CMK (cell line): ENCODE data around the gene DYNC1H1.

Experiments used
- DNase-seq: peaks from one replicate; pipeline ENCODE4 v3.0.0-alpha.2; 2010; ENCODE audit warnings: low read depth

The DYNC1H1 gene

DNA sequence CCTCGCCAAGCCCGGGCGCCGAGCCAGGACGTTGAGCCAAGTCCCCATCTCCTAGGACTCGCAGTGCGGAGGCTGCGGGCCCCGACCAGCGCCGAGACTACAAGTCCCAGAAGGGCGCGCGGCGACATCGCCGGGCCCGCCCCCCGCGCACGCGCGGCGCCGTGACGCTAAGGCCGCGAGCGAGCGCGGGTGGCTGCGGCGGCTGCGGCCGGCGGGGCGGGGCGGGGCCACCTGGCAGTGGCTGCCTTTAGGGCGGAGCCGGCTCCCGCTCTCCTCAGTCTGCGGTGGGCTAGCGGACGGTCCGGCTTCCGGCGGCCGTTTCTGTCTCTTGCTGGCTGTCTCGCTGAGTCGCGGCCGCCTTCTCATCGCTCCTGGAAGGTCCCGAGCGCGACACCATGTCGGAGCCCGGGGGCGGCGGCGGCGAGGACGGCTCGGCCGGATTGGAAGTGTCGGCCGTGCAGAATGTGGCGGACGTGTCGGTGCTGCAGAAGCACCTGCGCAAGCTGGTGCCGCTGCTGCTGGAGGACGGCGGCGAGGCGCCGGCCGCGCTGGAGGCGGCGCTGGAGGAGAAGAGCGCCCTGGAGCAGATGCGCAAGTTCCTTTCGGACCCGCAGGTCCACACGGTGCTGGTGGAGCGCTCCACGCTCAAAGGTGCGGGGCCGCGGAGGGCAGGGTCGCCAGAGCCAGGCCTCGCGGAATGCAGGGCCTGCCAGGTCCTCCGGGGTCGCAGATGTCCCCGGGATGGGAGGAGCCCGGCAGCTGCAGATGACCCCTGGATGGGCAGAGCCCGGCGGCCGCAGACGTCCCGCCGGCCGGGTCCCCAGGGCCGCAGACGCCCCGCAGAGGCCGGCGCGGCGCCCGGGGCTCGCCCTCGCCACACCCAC lies at the start of gene DYNC1H1:
DYNC1H1 (plus strand) TSS at position 277 of the 884 bp plus-strand sequence; CDS start at position 396, 119 bp downstream.
- peak; percentile 60 for DNase-seq

DNA sequence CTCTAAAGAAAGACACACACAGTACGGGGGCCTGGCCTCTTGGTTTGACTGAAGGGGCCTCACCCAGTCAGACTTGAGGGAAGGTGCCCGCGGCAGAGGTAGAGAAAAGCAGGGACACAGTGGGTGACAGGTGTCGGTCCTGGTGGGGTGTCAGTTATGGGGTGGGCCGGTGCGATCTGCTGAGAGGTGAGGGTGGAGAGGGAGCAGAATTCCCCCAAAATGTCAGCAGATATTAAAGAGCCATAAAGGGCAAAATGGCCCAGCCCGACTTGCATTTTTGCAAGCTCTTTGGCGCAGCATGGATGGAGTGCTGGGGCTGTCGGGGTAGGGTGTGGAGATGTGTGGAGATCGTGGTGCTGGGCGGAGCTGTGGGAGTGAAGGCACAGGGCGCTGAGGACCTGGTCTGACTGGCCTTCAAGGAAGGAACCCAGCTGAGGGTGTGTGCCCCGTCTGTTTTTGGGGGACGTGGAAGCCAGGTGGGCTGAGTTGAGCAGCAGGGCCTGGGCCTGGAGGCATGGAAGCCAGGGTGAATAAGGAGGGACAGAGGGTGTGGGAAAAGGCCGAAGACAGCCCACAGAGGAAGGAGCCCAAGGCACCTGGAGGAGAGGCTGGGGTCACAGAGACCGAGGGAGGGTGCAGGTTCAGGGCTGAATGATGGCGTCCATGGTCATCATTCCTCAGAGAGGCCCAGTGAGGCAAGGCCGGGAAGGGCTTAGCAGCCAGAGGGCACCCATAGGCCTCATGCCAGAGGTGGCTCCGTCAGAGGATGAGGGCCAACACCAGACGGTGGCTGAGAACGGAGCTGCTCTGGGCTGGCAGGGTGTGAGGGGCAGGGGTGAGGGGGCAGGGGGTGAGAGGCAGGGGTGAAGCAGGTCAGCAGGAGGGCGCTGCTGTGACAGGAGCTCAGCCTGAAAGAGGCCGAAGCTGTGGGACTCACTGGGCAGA lies 48.2 kb upstream of the DYNC1H1 start:
- no peak for DNase-seq

DNA sequence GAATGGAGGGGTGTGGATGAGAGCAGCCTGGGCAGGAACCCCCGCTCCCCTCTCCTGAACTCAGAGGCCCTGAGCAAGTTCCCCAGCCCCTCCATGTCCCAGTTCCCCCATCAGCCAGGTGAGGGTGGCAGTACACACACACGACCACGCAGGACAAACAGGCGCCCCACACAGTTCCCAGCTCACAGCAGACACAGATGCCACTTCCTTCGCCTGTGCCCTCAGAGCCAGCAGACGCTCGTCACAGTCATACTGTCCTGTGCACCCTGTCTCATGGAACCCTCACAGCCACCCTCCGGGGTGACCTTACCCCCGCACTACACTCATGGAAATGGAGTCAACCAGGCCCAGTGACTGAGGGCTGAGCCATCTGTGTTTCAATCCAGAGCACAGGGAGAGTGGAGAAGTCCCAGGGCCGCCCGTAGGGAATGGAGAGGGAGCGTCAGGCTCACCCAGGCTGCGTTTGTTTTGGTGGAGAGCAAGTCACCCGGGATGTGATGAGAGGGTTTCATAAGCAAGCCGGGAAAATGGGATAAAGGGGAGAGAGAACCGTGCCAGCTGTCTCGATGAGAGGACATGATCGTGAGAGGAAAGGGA lies 47.5 kb upstream of the DYNC1H1 start:
- no peak for DNase-seq

DNA sequence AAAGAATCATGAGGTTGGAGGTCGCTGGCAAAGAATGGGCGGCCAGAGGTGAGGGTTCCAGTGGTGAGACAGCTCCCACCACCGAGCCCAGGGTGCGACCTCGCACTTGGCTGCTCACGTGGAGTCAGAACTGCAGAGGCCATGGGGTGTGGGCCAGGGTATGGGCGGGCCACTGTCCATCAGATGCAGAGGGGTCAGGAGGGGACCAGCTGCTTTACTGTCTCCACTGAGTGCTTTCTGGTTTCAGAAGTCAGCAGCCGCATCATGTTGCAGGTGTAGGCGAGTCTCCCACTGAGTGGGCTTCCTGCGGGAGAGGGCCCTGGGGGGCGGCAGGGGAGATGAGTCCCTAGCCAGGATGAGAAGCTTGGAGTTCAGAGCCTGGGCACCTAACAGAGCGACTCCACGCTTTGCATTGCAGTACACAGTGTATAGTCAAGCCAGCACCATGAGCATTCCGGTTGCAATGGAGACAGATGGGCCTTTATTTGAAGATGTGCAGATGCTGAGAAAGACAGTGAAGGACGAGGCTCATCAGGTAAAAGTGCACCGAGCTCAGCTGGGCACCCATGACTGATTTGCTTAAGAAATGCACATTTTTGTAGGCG lies 46.9 kb upstream of the DYNC1H1 start:
- DNase-seq = no peak

DNA sequence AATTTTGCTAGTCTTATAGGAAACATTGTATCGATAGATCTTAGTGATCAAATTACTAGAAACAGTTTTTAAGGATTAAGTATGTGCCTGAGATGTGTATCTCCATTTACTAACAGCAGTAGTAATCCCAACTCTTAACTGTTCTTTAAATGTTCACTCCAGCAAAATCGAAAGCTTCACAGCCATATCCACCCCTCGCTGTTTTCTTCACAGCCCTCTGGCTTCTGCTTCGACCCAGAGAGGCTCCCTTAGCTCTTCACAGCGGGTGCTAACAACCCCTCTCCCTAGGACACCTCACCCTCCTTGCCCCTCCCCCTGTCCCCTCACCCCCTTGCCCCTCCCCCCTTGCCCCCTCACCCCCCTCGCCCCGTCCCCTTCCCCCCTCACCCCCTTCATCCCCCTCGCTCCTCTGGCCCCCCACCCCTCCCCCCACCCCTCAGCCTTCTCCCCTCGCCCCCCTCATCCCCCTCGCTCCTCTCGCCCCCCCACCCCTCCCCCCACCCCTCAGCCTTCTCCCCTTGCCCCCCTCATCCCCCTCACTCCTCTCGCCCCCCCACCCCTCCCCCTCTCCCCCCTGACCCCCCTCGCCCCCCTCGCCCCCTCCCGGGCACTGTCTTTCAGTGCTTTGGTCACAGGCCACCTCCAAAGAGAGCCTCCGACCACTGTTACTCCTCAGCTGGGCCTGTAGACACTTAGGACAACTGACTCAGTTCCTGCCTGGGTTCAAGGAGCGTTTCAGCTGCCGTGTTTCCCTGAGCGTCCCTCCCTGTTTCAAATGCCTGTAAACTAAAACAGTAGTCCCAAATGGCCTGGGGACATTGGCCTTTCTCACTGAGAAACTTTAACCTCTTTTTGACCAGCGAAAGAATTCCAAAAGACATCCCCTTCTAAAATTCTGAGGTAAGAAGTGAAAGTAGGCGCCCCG lies 46.0 kb upstream of the DYNC1H1 start:
- DNase-seq = no peak

DNA sequence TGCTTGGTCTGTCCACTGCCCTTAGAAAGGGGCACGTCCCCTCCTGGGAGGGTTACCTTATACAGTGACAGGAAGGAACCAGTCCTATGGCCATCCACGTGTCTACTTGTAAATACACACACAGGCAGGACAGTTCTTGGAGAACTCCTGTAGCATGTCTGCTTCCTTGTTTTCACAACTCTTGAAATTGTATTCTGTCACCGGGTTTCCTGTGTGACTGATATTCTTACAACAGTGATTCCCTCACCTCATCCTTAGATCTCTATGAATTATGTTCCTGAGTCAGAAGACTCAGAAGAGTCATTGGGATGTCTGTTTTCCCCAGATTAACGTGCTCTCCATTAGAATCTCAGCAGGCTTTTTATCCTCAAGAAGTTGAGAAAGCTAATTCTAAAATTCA lies 44.1 kb upstream of the DYNC1H1 start:
- no peak for DNase-seq

DNA sequence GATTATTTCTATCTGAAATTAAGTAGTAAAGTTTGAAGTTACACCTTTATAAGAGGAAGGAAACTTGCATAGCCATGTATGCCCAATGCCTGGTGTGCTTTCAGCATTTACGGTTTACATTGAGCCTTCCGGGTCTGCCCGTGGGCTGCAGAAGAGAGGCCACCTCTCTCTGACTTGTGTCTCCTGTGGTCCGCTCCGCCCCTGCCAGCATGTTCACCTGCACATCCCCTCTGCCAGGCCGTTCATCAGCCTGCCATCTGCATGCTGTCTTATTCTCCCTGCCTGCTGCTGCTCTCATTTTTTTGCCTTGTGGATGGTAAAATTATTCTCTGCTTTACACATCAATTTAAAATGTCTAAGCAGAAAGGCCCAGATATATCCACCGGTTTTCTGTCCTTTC lies 41.5 kb upstream of the DYNC1H1 start:
- no peak for DNase-seq

DNA sequence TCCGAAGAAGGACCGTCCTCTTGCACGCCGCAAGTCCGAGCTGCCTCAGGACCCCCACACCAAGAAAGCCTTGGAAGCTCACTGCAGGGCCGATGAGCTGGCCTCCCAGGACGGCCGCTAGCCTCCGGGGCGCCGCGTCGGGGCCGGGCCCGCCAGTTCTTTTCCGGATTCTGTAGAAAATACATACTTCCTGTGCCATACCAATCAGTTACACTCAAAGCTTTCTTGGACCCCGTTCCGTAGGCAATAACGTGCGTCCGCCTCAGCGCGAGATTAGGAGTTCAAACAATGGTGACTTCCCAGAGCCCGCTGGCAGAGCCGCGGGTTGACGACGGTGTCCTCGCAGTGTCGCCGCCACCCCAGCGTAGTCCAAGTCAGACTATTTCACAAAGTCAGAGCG lies 39.2 kb upstream of the DYNC1H1 start:
- DNase-seq = no peak

DNA sequence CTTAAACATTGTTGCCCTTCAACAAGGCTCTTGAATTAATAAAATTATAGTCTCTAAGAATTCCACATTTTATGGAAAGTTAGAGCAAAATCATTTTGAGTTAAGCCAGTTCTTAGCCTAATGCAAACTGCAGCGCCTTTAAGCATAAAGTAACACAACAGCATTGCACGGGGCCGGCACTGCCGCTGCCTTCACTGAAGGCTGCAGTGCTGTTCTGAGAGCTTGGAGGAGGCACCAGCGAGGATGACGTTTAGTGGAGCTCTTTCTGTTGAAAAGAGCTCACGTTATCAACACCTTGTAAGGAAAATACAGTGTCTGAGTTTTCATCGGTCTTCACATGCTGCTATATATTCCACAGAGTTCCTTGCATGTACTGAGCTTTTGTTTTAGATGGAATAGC lies 38.3 kb upstream of the DYNC1H1 start:
- DNase-seq = no peak

DNA sequence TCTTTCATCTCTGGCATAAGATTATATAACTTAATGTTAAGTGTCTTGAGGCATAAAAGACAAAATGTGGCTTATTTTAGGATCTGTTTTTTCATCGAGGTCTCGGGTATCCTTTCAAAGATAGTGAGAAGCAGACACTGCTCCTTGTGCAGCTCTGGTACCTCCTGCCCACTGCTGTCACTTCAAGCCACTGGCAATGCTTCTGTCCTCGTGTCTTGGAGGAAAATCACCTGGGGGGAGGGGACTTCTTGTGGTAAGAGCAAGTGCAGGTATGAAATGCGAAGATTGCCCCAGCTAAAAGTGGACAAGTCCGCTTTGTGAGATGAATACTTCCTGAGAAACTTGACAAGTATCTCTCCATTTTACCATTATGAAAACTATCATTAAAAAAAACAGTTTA lies 37.8 kb upstream of the DYNC1H1 start:
- DNase-seq = no peak

DNA sequence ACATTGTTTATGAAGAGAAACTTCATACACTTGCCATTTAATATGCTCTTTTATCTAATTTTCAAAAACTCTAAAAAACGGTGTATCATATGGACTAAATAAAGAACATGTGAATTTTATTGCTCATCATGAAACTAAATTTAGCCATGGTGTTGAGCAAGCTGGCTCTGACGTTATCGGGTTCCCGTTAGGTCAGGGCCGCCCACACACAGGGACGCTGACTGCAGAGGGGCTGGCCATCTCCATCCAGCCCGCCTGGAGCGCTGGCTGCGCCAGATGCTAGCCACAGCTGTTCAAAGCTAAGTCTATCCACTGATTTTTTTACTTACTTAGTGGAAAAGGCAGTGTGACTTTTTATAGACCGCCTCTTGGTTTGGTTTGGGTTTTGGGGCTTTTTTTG lies 36.5 kb upstream of the DYNC1H1 start:
- no peak for DNase-seq

DNA sequence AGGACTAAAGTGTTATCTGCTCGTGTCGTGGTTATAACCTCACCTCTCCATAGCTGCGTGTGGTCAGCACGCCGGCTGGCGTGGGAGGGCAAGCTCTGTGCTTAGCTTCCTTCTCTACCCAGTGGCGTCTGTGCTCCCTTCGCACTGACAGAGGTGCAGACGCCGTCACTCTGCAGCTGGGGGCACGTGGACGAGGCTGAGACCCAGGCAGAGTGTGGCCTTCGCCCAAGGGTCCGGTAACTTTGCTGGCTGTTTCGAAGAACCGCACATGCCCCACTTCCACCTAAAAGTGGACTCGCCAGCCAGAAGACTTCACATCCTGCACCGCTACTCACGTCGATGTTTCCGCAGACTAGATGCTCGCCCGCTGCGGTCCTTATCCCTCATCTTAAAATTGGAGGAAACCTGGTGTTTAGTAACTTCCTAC lies 35.9 kb upstream of the DYNC1H1 start:
- no peak for DNase-seq

DNA sequence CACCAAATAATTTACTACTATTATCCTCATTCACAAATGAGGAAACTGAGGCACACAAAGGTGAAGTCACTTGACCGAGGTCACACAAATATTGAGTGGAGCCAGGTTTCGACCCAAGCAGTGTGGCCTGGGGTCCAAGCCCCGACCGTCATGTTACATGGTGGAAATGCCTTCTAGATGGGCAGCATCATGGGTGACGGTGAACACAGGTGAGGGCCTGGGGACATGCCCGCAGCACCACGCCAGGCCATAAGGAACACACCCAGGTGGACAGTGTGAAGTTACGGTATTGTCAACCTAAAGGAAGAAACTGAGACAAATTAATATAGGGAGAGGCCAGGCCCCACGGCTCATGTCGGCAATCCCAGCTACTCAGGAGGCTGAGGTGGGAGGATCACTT lies 35.3 kb upstream of the DYNC1H1 start:
- no peak for DNase-seq

DNA sequence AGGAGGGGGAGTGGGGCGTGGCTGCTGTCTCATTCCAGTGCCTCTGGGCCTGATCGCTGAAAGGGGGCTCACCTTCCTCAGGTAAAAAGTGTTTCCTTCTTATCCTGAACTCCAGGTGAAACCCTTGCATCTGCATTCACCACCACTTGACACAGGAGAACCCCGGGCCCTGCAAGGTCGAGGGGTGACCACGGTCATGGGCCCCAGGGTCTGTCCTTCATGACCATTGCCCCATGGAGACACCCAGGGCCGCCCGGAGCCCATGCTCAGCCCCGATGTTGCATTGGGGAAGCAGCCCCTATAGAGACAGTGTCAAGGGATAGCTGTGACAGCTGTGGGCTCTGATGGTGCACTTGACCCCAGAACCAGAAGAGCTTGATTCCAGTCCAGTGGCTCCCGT lies 34.4 kb upstream of the DYNC1H1 start:
- DNase-seq = no peak

DNA sequence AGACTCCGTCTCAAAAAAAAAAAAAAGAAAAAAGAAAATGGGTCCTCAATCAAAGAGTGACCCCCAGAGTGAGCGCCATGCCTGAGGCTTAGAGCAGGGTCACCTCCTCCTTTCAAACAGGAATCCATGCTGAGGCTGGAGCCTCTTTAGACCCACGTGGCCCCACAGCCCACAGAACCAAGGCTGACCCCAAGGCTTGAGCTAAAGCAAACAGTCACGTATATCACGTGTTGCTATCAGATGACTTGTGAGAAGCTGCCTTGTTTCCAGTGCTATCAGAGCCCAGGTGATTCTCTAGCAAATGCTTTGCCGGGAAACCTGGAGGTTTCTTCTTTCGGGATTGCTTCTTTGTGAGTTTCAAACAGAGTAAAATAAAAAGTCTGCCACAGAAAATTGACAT lies 31.7 kb upstream of the DYNC1H1 start:
- DNase-seq = no peak

DNA sequence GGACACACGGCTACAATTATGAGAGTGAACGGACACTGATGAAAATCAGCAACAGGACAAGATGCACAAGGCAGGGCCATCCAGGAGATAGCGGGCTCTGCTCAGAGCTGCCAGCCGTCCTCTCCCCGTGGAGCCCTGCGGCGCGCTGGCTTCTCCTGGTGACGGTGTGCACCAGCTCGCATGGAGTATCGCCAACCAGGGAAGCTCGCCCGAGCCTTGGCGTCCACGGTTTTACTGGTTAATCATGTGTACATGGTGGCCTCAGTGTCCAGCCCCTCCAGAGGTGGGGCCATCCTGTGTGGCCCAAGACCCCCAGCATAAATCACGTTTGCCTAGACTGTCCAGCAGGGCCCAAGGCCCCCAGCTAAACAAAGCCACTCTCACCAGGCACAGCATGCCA lies 31.2 kb upstream of the DYNC1H1 start:
- no peak for DNase-seq

DNA sequence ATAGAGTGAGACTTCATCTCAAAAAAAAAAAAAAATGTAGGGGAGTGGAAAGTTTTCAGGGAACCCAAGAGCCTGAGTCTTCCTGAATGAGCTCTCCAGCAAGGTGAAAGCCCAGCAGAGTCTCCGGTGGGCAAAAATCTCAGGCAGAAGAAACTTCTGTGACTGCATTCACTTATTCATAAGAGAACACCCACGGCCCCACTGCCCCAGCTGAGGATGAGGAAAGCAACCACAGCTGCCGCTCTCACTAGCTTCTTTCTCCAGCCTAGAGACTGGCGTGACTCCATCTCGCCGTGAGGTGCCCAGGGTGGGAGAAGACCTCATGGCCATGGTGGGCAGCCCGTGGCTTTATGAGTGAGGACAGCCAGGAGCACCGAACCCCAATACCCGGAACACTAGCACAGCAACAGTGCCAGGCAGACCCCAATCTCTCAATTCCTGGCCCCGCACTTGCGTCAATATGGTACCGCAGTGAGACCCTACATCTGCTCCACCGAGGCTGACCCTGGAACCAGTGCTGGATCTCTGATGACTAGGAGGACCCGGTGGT lies 29.7 kb upstream of the DYNC1H1 start:
- DNase-seq = no peak

DNA sequence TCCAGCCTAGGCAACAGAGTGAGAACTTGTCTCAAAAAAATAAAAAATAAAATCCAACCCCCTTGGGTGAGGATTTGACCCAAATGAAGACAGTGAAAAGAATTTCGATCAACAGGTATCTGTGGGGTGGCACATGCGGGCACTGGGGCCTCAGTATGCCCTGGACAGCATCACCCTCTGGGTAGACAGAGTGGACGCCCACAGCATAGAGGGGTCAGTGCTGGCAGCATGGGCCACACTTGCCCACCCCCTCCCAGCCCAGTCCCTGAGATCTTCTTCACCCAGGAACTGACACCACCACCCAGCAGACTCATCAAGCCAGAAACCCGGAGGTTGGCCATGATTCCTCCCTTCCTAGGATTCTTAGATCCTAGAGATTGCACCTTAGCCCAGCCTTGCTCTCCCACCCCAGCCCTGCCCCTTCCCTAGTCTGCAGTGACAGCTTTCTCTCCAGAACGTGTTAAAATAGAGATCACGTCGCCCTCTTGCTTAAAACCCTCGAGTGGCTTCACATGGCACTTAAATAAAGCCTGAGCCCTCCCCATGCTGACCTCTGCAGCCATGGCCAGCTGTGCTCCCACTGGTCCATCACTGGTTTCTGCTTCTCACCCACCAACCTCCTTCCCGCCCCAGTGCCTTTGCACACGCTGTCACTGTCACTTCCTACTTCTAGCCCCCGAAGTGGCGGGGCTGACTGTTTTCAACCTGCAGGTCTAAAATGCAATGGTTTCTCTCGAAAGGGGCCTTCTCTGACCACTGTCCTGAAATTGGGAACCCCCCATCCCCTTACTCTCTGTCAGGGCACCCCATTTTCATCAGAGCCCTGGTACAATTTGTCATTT lies 26.2 kb upstream of the DYNC1H1 start:
- DNase-seq = no peak

DNA sequence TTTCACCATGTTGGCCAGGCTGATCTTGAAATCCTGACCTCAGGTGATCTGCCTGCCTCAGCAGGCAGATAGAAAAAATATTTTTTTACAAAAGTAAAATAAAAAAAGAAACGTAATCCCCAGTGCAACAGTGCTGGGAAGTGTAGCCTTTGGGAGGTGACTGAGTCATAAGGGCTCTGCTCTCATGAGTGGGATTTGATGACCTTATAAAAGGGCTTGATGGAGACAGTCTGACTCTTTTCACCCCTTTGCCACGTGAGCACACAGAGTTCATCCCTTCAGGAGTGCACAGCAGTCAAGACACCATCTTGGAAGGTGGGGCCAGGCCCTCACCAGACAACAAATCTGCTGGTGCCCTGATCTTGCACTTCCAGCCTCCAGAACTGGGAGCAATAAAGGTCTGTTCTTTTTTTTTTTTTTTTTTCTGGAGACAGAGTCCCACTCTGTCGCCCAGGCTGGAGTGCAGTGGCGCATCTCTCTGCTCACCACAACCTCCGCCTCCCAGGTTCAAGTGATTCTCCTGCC lies 24.7 kb upstream of the DYNC1H1 start:
- DNase-seq = no peak

DNA sequence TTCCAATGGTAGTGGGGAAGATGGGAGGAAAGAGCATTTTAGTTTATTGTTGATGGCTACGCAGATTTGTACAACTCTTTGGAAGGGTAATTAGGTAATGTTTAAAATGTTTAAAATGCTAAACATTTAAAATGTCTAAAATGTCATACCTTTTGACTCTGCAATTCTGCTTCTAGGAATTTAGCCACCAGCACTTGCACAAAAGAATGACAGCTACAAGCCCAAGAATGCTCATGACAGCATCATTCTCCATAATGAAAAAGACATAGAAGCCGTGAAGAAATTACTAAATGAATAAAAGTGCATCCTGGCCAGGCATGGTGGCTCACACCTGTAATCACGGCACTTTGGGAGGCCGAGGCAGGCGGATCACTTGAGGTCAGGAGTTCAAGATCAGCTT lies 19.9 kb upstream of the DYNC1H1 start:
- no peak for DNase-seq
